ENCODE results near the gene ACSL3. TPM values are rescaled to one million over a fixed set of nuclear protein-coding genes. Genes with fewer than 3 reads are reported as not detected.

Gene ACSL3
- total RNA-seq, 1 experiment from 2014 or later, result 100 TPM

GRCh38 chr2:222903234-222904220 lies 42.7 kb downstream of the ACSL3 start:
- H3K27ac Mint-ChIP-seq, result peak overlapping the region; percentile 75; the same call in 1 of the 2 replicates
- no peaks in the 10 kb centered on the region for H3K9me3 Mint-ChIP-seq
- no peaks in the 10 kb centered on the region for H3K36me3 Mint-ChIP-seq
- TF ChIP-seq AR (CRISPR knock-in tag; IDR thresholded peaks at IDR 0.05) (no peak), ZBTB21 (CRISPR knock-in tag; IDR thresholded peaks at IDR 0.05; ENCODE audit: borderline replicate concordance) (no peak), CTCF (IDR thresholded peaks at IDR 0.05) (peak; percentile 33)
- no peak overlapping the region for H3K4me3 Mint-ChIP-seq
- no peak for DNase-seq (ENCODE audit: low spot score)
- H3K4me1 Mint-ChIP-seq, result peaks cover 84% of the 10 kb centered on the region
- POLR2A ChIA-PET, result interaction anchor here (0.7 kb wide), 1 partner anchor 107 kb away, joined by 3 read pairs; no protein-coding TSS in a partner anchor
- 0 out of 2 replicates have a peak, but pooled peaks have one; percentile 21 for ATAC-seq
- CTCF ChIA-PET, result interaction anchor here (0.6 to 2.4 kb wide), 22 partner anchors 9 to 470 kb away, joined by 3 to 25 read pairs (median 4); partner anchors contain the start of gene MOGAT1
- H3K27me3 Mint-ChIP-seq (ENCODE audit: low read depth), result no peaks in the 10 kb centered on the region

- H3K27ac Mint-ChIP-seq, result peak overlapping the region; percentile 36
- ATAC-seq (no peak), DNase-seq (ENCODE audit: low spot score) (no peak)
- H3K4me1 Mint-ChIP-seq, result peaks cover 84% of the 10 kb centered on the region
- POLR2A ChIA-PET, result no interaction called here
- CTCF ChIA-PET, result interaction anchor here (0.7 to 1.1 kb wide), 2 partner anchors 199 to 214 kb away, joined by 3 read pairs; no protein-coding TSS in a partner anchor
- no peaks in the 10 kb centered on the region; the same call in 1 of the 2 replicates for H3K36me3 Mint-ChIP-seq
- H3K27me3 Mint-ChIP-seq (ENCODE audit: low read depth), result no peaks in the 10 kb centered on the region
- no peaks in the 10 kb centered on the region for H3K9me3 Mint-ChIP-seq
- no peak overlapping the region for H3K4me3 Mint-ChIP-seq
- TF ChIP-seq MAX (CRISPR knock-in tag; IDR thresholded peaks at IDR 0.05), result no peak
- TF ChIP-seq GABPB1 (CRISPR knock-in tag; IDR thresholded peaks at IDR 0.05), result no peak
- no peak for TF ChIP-seq ZNF121 (CRISPR knock-in tag; IDR thresholded peaks at IDR 0.05)
- no peak for TF ChIP-seq CDX4 (CRISPR knock-in tag; IDR thresholded peaks at IDR 0.05; ENCODE audit: borderline replicate concordance)
- no peak for TF ChIP-seq HMGXB4 (CRISPR knock-in tag; IDR thresholded peaks at IDR 0.05)
- TF ChIP-seq E2F4 (CRISPR knock-in tag; IDR thresholded peaks at IDR 0.05; ENCODE audit: borderline replicate concordance, low read depth), result no peak
- no peak for TF ChIP-seq ZNF532 (CRISPR knock-in tag; IDR thresholded peaks at IDR 0.05; ENCODE audit: borderline replicate concordance)
- no peak for TF ChIP-seq FOXJ3 (CRISPR knock-in tag; IDR thresholded peaks at IDR 0.05; ENCODE audit: borderline replicate concordance)
- TF ChIP-seq ZNF423 (CRISPR knock-in tag; IDR thresholded peaks at IDR 0.05), result no peak
- no peak for TF ChIP-seq ZNF281 (CRISPR knock-in tag; IDR thresholded peaks at IDR 0.05)
Measured at GRCh38 chr2:222904557-222905258, 43.9 kb downstream of the ACSL3 start.

All from WTC11 (cell line).